Retinal pigment epithelial cell (primary cell): ENCODE results near the gene TTC33.
A peak's percentile ranks its signal among the peaks of the same experiment; 100 is the strongest.

Experiments
- DNase-seq: peaks from one replicate; pipeline ENCODE4 v3.0.0-alpha.2; 2010; ENCODE audit warnings: low read depth
- H3K4me3 ChIP-seq: 2 replicates; pipeline ENCODE4 v1.5.1; 2011; ENCODE audit warnings: mild to moderate bottlenecking, low read length, control low read depth, moderate library complexity
- CTCF ChIP-seq: conservative IDR thresholded peaks from 2 replicates; pipeline ENCODE4 v1.5.1; 2011; ENCODE audit warnings: low read depth, low read length, control low read depth, inconsistent platforms

TTC33 gene

GRCh38 chr5:40683305-40683704, 72.5 kb downstream of the TTC33 start:
- no peak for DNase-seq
- TF ChIP-seq CTCF = no peak
- H3K4me3 ChIP-seq = peak overlapping the region; percentile 87

DNA sequence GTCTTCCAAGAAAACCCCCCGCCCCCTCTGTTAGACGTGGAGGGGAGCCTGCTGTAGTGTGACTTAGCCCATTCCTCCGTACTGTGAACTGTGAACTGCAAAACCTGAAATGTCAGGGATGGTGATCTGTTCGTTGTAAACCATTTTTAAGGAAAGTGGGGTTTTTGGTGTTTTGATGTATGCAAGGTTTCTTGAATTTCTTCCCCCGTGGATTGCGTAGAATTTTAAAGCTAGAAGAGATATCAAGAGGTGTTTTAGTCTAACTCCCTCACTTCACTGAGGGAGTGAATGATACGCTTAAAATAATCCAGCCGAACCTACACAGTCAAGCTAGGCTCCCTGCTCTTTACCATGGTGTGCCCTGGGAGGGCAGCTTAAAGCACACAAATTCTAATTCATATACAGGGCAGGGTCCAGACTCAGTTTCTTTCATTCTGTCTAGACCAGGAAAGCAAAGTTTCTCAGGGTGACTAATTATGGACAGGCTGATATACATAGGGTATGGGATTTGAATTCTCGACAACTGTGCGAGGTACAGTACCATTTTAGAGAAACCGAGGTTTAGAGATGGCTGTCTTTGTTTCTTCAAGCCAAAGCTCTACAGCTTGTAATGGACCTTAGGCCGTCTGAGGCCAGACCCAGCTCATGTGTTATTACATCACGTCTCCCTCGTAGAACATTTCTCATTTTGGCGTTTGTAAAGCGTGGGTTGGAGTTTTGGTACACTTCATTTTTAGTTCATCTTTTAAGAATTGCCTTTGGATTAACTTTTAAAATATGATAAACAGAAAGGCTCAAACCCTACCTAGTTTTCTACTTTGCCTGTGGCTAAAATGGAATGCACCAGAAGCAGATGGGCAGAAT, 73.4 kb downstream of the TTC33 start:
- no peak for DNase-seq
- H3K4me3 ChIP-seq = peak overlapping the region; percentile 87
- TF ChIP-seq CTCF = no peak

GRCh38 chr5:40681363-40682153, 74.2 kb downstream of the TTC33 start:
- DNase-seq = no peak
- TF ChIP-seq CTCF = no peak
- H3K4me3 ChIP-seq = peak overlapping the region; percentile 87

GRCh38 chr5:40680741-40681362, 74.9 kb downstream of the TTC33 start:
- TF ChIP-seq CTCF = peak; percentile 43
- no peak for DNase-seq

GRCh38 chr5:40679913-40680681, 75.7 kb downstream of the TTC33 start, which contains the start of gene PTGER4:
PTGER4 (plus strand) TSS chr5:40679915; CDS start chr5:40680994, 1,079 bp downstream.
- no peak for DNase-seq
- H3K4me3 ChIP-seq = peak within 1 kb of the TSS; percentile 87
- no peak for TF ChIP-seq CTCF

More at GRCh38 chr5:40680741-40681362, 74.9 kb downstream of the TTC33 start:
- H3K4me3 ChIP-seq = peak overlapping the region; percentile 87

DNA sequence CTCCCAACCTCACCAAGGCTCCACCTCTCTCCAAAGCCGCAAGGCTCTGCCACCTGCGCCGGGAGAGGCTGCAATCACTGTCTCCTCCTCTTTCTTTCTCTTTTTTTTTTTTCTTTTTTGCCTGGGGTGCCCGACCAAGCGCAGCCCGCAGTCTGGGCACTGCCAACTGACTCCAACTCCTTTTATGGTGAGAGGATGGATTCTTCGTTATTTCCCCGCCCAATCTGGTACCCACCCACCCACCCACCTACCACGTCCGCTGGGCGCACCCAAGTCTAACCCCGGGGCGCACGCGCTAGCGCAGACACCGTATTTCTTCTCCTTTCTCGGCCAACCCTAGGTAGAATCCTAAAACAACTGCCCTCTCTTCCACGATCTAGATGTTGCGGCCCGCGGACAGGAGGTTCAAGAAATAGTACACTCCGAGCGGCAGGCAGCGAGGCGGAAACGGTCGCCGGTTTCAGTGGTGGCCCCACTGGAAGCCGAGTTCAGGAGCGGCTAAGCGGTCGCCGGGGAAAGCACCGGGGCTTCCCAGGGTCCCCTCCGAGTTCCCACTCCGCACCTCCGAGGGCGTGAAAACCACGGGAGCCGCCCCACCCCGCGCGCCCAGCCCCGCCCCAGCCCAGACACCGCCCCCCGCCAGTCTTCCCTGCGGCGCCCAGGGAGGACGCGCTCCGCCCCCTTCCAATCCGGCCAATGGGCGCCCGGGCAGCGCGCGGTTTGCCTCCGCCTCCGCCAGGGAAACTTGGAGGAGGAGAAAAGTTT, 76.4 kb downstream of the TTC33 start:
- peak overlapping the region; percentile 87 for H3K4me3 ChIP-seq
- no peak for TF ChIP-seq CTCF
- peak; percentile 68 for DNase-seq
